ENCODE measurements around the gene OR6F1.
"Not testable (repeated sequence)": the region's sequence is repeated elsewhere in the genome, so short reads cannot be mapped to it uniquely, and the experiment has no call there.

The OR6F1 gene

GRCh38 chr1:247716546-247716945 is at the start of gene OR6F1:
Gene OR6F1, minus strand, starts transcription at chr1:247716646. Its CDS starts 3,891 bp downstream, at chr1:247712755.
- H3K27me3 ChIP-seq (ENCODE audit: control insufficient read depth in 2 of 2, insufficient read depth in 2 of 2, low read length in 2 of 2): no peaks in the 10 kb centered on the region
- H3K4me1 ChIP-seq (ENCODE audit: control insufficient read depth in 2 of 2, insufficient read depth in 2 of 2, low read length in 2 of 2): no peaks in the 10 kb centered on the region
- H3K9ac ChIP-seq (ENCODE audit: low read depth in 1 of 2, low read length in 2 of 2): no peak within 1 kb of the TSS

GRCh38 chr1:247760456-247760855 is 44.0 kb upstream of the OR6F1 start, which contains the start of gene OR1C1:
Gene OR1C1, minus strand, starts transcription at chr1:247760556. Its CDS starts 2,150 bp downstream, at chr1:247758406.
- no peaks in the 10 kb centered on the region for H3K27me3 ChIP-seq (ENCODE audit: control insufficient read depth in 2 of 2, insufficient read depth in 2 of 2, low read length in 2 of 2)
- H3K9me3 ChIP-seq (ENCODE audit: control insufficient read depth in 2 of 2, low read length in 2 of 2): no peaks in the 10 kb centered on the region
- H3K9ac ChIP-seq (ENCODE audit: low read depth in 1 of 2, low read length in 2 of 2): no peak within 1 kb of the TSS
- no peak within 1 kb of the TSS for H3K4me3 ChIP-seq (ENCODE audit: low read length in 2 of 2)
- no peaks in the 10 kb centered on the region for H3K36me3 ChIP-seq (ENCODE audit: control insufficient read depth in 2 of 2, insufficient read depth in 2 of 2, low read length in 2 of 2)
- no peak within 1 kb of the TSS for H3K27ac ChIP-seq (ENCODE audit: low read depth in 2 of 2, low read length in 2 of 2)
- H3K4me1 ChIP-seq (ENCODE audit: control insufficient read depth in 2 of 2, insufficient read depth in 2 of 2, low read length in 2 of 2): no peaks in the 10 kb centered on the region

More at GRCh38 chr1:247716546-247716945, at the start of gene OR6F1:
- Histone ChIP-seq H3K27ac (ENCODE audit: low read depth in 2 of 2, low read length in 2 of 2) (no peak within 1 kb of the TSS), H3K9me3 (ENCODE audit: control insufficient read depth in 2 of 2, low read length in 2 of 2) (peaks cover 0 to 1% of the 10 kb centered on the region in 2 donors), H3K36me3 (ENCODE audit: control insufficient read depth in 2 of 2, insufficient read depth in 2 of 2, low read length in 2 of 2) (no peaks in the 10 kb centered on the region), H3K4me3 (ENCODE audit: low read length in 2 of 2) (no peak within 1 kb of the TSS)

GRCh38 chr1:247754311-247754710 is 37.9 kb upstream of the OR6F1 start:
- not testable (repeated sequence) for H3K4me3 ChIP-seq (ENCODE audit: low read length in 2 of 2); H3K27me3 ChIP-seq (ENCODE audit: control insufficient read depth in 2 of 2, insufficient read depth in 2 of 2, low read length in 2 of 2); H3K27ac ChIP-seq (ENCODE audit: low read depth in 2 of 2, low read length in 2 of 2); H3K36me3 ChIP-seq (ENCODE audit: control insufficient read depth in 2 of 2, insufficient read depth in 2 of 2, low read length in 2 of 2); H3K9ac ChIP-seq (ENCODE audit: low read depth in 1 of 2, low read length in 2 of 2); H3K4me1 ChIP-seq (ENCODE audit: control insufficient read depth in 2 of 2, insufficient read depth in 2 of 2, low read length in 2 of 2); H3K9me3 ChIP-seq (ENCODE audit: control insufficient read depth in 2 of 2, low read length in 2 of 2)

GRCh38 chr1:247749870-247750269 is 33.4 kb upstream of the OR6F1 start:
- Histone ChIP-seq H3K4me1 (ENCODE audit: control insufficient read depth in 2 of 2, insufficient read depth in 2 of 2, low read length in 2 of 2) (no peaks in the 10 kb centered on the region), H3K4me3 (ENCODE audit: low read length in 2 of 2) (no peak overlapping the region), H3K36me3 (ENCODE audit: control insufficient read depth in 2 of 2, insufficient read depth in 2 of 2, low read length in 2 of 2) (no peaks in the 10 kb centered on the region), H3K27me3 (ENCODE audit: control insufficient read depth in 2 of 2, insufficient read depth in 2 of 2, low read length in 2 of 2) (no peaks in the 10 kb centered on the region), H3K9me3 (ENCODE audit: control insufficient read depth in 2 of 2, low read length in 2 of 2) (no peaks in the 10 kb centered on the region), H3K9ac (ENCODE audit: low read depth in 1 of 2, low read length in 2 of 2) (no peak overlapping the region), H3K27ac (ENCODE audit: low read depth in 2 of 2, low read length in 2 of 2) (no peak overlapping the region)

DNA sequence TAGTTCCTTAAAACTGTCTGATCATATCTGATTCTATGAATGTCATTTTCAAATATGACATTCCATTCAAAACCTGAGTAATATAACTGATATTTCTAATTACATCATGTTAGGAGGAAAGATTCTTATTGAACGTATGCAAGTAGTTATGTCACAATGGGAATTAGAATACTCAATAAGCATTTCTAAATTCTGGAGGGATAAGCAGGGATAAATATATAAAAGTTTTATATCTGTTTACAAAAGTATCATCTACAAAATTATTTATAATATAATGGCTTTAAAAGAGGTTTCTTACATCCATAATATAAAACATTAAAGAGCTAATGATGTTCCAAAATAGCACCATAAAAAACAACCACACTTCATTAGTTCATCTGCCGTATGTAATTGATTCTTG is 31.6 kb upstream of the OR6F1 start, which contains the start of gene OR14A2:
TSS of gene OR14A2 (minus strand) at position 101 of the 400 bp plus-strand sequence.
- Histone ChIP-seq H3K36me3 (ENCODE audit: control insufficient read depth in 2 of 2, insufficient read depth in 2 of 2, low read length in 2 of 2) (no peaks in the 10 kb centered on the region), H3K9me3 (ENCODE audit: control insufficient read depth in 2 of 2, low read length in 2 of 2) (no peaks in the 10 kb centered on the region), H3K4me3 (ENCODE audit: low read length in 2 of 2) (no peak within 1 kb of the TSS), H3K9ac (ENCODE audit: low read depth in 1 of 2, low read length in 2 of 2) (no peak within 1 kb of the TSS), H3K27me3 (ENCODE audit: control insufficient read depth in 2 of 2, insufficient read depth in 2 of 2, low read length in 2 of 2) (no peaks in the 10 kb centered on the region), H3K4me1 (ENCODE audit: control insufficient read depth in 2 of 2, insufficient read depth in 2 of 2, low read length in 2 of 2) (no peaks in the 10 kb centered on the region), H3K27ac (ENCODE audit: low read depth in 2 of 2, low read length in 2 of 2) (no peak within 1 kb of the TSS)

DNA sequence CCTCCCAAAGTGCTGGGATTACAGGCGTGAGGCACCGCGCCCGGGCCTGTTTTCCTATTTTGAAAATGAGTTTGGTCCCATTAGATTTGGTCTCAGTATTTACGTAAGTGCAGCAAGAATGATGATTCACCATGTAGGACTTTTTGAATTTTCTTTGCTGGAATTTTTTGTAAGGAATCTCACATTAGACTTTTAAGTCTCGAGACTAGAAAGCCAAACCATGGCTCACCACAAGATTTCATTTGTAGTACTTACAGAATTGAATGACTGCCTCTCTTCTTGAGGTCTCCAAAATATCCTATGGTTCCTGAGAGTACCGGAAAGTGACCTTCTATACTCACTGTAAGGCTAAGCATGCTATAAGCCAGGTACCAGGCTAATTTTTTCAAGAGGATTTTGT is 31.2 kb upstream of the OR6F1 start:
- Histone ChIP-seq H3K4me3 (ENCODE audit: low read length in 2 of 2) (no peak overlapping the region), H3K4me1 (ENCODE audit: control insufficient read depth in 2 of 2, insufficient read depth in 2 of 2, low read length in 2 of 2) (no peaks in the 10 kb centered on the region), H3K27me3 (ENCODE audit: control insufficient read depth in 2 of 2, insufficient read depth in 2 of 2, low read length in 2 of 2) (no peaks in the 10 kb centered on the region), H3K9ac (ENCODE audit: low read depth in 1 of 2, low read length in 2 of 2) (no peak overlapping the region), H3K9me3 (ENCODE audit: control insufficient read depth in 2 of 2, low read length in 2 of 2) (no peaks in the 10 kb centered on the region), H3K36me3 (ENCODE audit: control insufficient read depth in 2 of 2, insufficient read depth in 2 of 2, low read length in 2 of 2) (no peaks in the 10 kb centered on the region), H3K27ac (ENCODE audit: low read depth in 2 of 2, low read length in 2 of 2) (no peak overlapping the region)

- H3K9ac ChIP-seq (ENCODE audit: low read depth in 1 of 2, low read length in 2 of 2): no peak overlapping the region
- no peaks in the 10 kb centered on the region for H3K36me3 ChIP-seq (ENCODE audit: control insufficient read depth in 2 of 2, insufficient read depth in 2 of 2, low read length in 2 of 2)
- no peaks in the 10 kb centered on the region for H3K27me3 ChIP-seq (ENCODE audit: control insufficient read depth in 2 of 2, insufficient read depth in 2 of 2, low read length in 2 of 2)
- H3K4me3 ChIP-seq (ENCODE audit: low read length in 2 of 2): no peak overlapping the region
- no peak overlapping the region for H3K27ac ChIP-seq (ENCODE audit: low read depth in 2 of 2, low read length in 2 of 2)
- H3K9me3 ChIP-seq (ENCODE audit: control insufficient read depth in 2 of 2, low read length in 2 of 2): no peaks in the 10 kb centered on the region
- H3K4me1 ChIP-seq (ENCODE audit: control insufficient read depth in 2 of 2, insufficient read depth in 2 of 2, low read length in 2 of 2): no peaks in the 10 kb centered on the region
Measured at GRCh38 chr1:247746391-247746935, 30.0 kb upstream of the OR6F1 start.

GRCh38 chr1:247742215-247742760 is 25.8 kb upstream of the OR6F1 start:
- not testable (repeated sequence) for H3K9me3 ChIP-seq (ENCODE audit: control insufficient read depth in 2 of 2, low read length in 2 of 2); H3K36me3 ChIP-seq (ENCODE audit: control insufficient read depth in 2 of 2, insufficient read depth in 2 of 2, low read length in 2 of 2); H3K4me3 ChIP-seq (ENCODE audit: low read length in 2 of 2); H3K27ac ChIP-seq (ENCODE audit: low read depth in 2 of 2, low read length in 2 of 2); H3K4me1 ChIP-seq (ENCODE audit: control insufficient read depth in 2 of 2, insufficient read depth in 2 of 2, low read length in 2 of 2); H3K27me3 ChIP-seq (ENCODE audit: control insufficient read depth in 2 of 2, insufficient read depth in 2 of 2, low read length in 2 of 2); H3K9ac ChIP-seq (ENCODE audit: low read depth in 1 of 2, low read length in 2 of 2)

DNA sequence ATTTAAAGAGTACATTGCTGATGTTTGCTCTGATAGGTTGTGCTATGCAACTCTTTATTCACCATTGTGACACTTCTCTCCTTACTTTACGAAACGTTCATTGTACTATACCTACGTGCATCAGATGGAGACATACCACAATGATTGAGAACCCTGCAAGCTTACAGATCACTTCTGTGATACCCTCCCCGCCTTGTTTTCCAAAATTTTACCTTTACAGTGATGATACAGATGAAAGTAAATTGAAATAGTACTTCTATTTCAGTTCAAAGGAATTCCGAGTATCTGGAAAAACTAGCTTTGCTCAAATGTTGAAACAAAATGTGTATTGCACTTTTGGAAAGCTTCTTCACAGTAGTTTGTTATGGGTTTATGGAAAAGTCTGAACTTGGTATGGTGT is 25.3 kb upstream of the OR6F1 start:
- Histone ChIP-seq H3K27me3 (ENCODE audit: control insufficient read depth in 2 of 2, insufficient read depth in 2 of 2, low read length in 2 of 2) (no peaks in the 10 kb centered on the region), H3K4me3 (ENCODE audit: low read length in 2 of 2) (no peak overlapping the region), H3K4me1 (ENCODE audit: control insufficient read depth in 2 of 2, insufficient read depth in 2 of 2, low read length in 2 of 2) (no peaks in the 10 kb centered on the region), H3K36me3 (ENCODE audit: control insufficient read depth in 2 of 2, insufficient read depth in 2 of 2, low read length in 2 of 2) (no peaks in the 10 kb centered on the region), H3K9me3 (ENCODE audit: control insufficient read depth in 2 of 2, low read length in 2 of 2) (no peaks in the 10 kb centered on the region), H3K27ac (ENCODE audit: low read depth in 2 of 2, low read length in 2 of 2) (no peak overlapping the region), H3K9ac (ENCODE audit: low read depth in 1 of 2, low read length in 2 of 2) (no peak overlapping the region)

DNA sequence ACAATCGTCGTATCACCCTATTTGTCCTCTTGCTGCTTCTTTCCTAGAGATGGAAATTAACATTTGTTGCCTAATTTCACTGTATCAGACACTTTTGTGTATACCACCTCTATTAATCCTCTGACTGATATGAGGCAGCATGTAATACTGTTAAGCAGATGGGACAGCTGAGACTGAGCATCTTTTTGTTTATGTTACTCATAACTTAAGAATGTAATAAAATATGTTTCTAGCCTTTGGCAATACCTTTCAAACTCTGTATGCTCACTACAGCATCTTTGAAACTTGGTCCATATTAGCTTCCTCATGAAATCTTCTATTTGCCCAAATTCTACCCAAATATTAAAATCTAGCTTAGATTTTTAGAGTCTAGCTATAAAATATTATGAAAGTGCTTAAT is 24.3 kb upstream of the OR6F1 start:
- Histone ChIP-seq H3K27me3 (ENCODE audit: control insufficient read depth in 2 of 2, insufficient read depth in 2 of 2, low read length in 2 of 2) (no peaks in the 10 kb centered on the region), H3K36me3 (ENCODE audit: control insufficient read depth in 2 of 2, insufficient read depth in 2 of 2, low read length in 2 of 2) (no peaks in the 10 kb centered on the region), H3K4me3 (ENCODE audit: low read length in 2 of 2) (no peak overlapping the region), H3K4me1 (ENCODE audit: control insufficient read depth in 2 of 2, insufficient read depth in 2 of 2, low read length in 2 of 2) (no peaks in the 10 kb centered on the region), H3K9ac (ENCODE audit: low read depth in 1 of 2, low read length in 2 of 2) (no peak overlapping the region), H3K27ac (ENCODE audit: low read depth in 2 of 2, low read length in 2 of 2) (no peak overlapping the region), H3K9me3 (ENCODE audit: control insufficient read depth in 2 of 2, low read length in 2 of 2) (no peaks in the 10 kb centered on the region)
